Muscle of back (tissue), 13 donors: Measurements from ENCODE around the gene C19orf38. TPM values are rescaled to one million over a fixed set of nuclear protein-coding genes. Genes with fewer than 3 reads are reported as not detected.

ENCODE experiments used
- DNase-seq, 3 donors: peaks; one replicate each; pipeline versions ENCODE4 v3.0.0 to v3.0.0-alpha.2; 2013
- long read RNA-seq, 9 donors: transcript quantifications; one replicate each; lab custom pipeline, GENCODE V29; 2026
- polyA plus RNA-seq, 10 donors: library from polyadenylated mRNA; unstranded; fragments of 120-200 nt; gene quantifications; one replicate each; pipeline ENCODE4 v1.2.1, GENCODE V29; 2013; ENCODE audit not compliant: insufficient read length in 10 of 10

Gene C19orf38, protein sequence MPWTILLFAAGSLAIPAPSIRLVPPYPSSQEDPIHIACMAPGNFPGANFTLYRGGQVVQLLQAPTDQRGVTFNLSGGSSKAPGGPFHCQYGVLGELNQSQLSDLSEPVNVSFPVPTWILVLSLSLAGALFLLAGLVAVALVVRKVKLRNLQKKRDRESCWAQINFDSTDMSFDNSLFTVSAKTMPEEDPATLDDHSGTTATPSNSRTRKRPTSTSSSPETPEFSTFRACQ
- 1 to 10 TPM; 1.6 to 4.7 (median 2.6) TPM for polyA plus RNA-seq
- long read RNA-seq, donor 1, partial matches to known transcripts: 0 of 1 reads
- long read RNA-seq, donor 1, other reads (novel, unspliced or antisense): 0 of 1 reads
- long read RNA-seq, donor 2: 0 reads
- long read RNA-seq, donor 3: 0 reads
- long read RNA-seq, donor 4: 0 reads
- long read RNA-seq, donor 5, partial matches to known transcripts: 0 of 1 reads
- long read RNA-seq, donor 5, other reads (novel, unspliced or antisense): 0 of 1 reads
- long read RNA-seq, donor 6: 0 reads
- long read RNA-seq, donor 7, partial matches to known transcripts: 0 of 1 reads
- long read RNA-seq, donor 7, other reads (novel, unspliced or antisense): 0 of 1 reads
- long read RNA-seq, donor 8: 0 reads
- long read RNA-seq, donor 9: 0 reads

DNA sequence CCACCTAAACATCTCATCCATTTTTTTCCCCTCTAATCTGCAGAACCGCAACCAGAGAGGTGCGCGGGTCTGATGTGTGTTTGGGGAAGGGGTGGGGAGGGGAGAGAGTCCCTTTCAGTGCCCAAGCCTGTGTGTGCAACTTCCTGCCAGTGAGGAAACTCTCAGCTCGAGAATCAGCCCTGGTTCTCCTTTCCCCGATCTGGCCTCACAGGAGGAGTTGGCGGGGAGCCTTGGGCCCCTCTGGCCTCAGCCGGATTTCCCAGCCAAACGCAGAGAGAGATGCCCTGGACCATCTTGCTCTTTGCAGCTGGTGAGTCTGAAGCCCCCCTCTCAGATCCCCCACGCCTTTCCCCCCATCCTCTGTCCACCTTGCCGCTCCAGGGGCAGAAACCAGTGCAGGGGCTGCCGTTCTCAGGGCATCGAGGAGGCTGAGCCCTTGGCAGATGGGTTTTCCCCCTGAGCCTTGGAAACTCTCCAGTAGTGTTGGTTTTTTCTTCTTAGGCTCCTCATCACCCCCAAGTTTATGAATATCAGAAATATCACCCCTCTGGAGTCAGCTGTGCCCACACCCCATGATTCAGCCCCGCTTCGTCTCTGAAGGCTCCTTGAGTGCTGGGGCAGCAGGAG lies at the start of gene C19orf38:
Gene C19orf38, plus strand, starts transcription at position 186 of the 627 bp plus-strand sequence. Its CDS starts 94 bp downstream, at position 280.
- DNase-seq: peak in 2 of 3 donors; percentile 45 to 79

DNA sequence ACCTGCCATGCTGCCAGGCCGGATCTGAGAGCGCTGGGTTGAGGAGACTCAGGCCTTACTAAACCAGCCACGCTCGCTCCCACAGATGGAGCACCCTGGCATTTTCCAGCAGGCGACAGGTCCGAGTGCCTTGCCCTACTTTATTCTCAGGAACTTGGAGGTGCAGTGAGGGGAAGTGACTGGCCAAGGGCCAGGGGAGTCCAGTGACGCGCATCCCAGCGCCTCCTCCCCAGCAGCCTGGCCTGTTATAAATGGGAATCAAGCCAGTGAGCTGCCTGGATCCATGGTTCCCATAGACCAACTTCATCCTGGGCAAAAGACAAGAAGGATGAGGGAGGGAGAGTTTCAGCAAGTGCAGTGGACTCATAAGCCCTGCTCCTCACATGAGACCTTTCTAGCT lies 47.7 kb upstream of the C19orf38 start:
- DNase-seq: no peak

DNA sequence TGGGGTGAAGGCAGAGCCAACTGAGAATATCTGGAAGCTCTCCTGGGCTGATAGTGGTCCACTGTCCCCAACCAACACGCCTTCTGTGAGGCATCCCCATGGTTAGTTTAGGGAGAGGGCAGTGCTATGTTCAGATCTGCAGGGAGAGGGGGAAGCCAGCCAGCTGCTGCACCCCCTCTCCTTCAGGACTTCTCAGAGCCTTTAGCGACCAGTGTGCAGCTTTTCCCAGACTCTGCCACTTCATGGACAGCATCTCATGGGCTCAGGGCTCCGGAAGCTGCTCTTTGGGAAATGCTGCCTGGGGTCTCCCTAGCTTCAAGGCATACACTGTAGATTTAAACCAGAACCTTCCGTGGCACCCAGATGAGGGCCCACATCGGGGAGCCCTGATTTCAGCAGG lies 45.7 kb upstream of the C19orf38 start:
- no peak for DNase-seq

DNA sequence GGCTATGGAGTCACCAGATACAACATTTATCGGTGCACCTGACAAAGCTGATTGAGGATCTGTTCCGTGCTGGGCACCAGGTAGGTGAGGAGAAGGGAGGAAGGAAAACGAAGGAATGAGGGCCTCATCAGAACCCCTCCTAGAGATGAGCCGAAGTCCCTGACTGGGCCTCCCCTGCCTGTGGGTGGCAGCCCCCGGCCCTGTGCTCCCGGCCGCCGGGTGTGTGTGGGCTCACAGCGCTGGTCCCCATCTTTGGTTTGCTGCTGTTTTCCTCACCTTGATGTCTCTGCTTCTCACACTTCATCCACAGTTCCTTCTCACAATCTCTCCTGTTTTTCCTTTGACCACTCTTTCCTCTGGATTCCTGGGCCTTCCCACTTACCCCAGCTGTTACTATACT lies 45.0 kb upstream of the C19orf38 start:
- DNase-seq: no peak

DNA sequence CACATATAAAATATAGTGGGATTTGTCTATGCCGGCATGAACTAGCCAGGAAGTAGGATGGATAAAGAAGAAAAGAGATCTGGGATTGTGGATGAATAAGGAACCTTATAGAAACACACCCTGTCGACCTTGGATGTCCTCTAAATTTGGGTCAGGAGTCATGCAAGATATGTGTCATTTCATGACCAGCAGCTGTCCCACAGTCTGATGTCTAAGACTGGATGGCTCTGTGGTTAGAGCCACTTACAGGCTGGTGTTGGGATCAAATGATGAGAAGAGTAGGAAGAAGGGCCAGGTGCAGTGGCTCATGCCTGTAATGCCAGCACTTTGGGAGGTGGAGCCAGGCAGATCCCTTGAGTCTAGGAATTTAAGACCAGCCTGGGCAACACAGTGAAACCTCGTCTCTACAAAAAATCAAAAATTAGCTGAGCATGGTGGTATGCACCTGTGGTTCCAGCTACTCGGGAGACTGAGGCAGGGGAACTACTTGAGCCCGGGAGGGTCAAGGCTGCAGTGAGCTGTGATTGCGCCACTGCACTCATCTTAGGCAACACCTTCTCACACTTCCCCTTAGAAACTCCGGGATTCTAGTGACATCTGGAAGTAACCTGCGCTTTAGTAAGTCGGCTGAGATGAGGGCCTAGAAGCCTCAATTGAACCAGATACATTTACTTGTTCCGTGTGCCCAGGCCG lies 43.0 kb upstream of the C19orf38 start:
- DNase-seq: no peak

DNA sequence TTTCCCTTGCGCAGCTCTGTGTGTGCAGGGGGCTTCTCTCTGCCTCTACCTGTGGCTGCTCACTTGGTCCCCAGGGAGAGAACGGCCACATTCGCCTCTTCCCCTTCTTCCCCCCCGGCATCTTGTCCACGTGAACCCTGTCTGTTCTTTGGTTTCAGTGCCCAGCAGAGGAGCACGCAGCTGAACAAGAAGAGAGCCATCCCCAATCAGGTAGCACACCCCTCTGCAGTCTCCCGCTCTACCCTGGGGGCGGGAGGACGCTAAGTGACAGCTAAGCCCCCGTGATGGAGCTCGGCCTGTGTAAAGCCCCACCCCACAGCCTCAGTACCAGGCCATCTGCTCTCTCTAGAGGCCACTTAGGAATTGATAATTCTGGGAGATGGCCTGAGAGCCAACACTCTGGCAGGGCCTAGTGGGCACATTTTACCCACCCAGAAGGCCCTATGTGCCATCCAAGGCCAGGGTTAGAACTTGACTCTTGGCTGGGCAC lies 42.4 kb upstream of the C19orf38 start:
- DNase-seq: no peak

DNA sequence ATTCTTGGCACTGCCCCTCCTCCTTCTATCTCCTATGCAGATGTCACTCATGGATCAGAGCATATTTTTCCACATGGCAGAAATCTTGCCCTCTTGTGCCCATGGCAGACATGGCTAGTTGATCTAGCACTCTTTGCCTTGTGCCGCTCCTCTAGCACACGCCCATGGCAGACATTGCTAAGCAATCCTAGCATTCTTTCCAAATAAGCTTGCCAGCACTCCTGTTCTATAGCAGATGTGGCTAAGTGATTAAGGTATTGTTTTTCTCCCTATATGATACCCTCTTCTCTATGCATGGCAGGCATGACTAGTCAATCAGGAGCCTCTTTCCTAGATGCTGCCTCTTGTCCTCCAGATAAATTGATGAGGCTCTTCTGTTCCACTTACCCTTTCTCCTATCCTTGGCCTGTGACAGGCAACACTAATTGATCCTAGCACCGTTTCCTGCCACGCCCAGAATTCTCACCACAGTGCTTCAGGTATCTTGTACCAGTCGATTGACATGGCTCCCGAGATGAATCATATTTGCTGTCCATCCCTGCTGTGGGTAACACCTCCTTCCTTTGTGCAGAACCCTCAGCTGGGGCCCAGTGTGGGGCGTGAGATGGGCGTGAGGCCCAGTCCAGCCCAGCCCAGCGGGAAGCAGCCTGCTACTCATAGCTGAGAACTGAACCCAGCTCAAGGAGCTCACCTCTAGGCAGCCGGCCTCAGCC lies 39.1 kb upstream of the C19orf38 start:
- no peak for DNase-seq

DNA sequence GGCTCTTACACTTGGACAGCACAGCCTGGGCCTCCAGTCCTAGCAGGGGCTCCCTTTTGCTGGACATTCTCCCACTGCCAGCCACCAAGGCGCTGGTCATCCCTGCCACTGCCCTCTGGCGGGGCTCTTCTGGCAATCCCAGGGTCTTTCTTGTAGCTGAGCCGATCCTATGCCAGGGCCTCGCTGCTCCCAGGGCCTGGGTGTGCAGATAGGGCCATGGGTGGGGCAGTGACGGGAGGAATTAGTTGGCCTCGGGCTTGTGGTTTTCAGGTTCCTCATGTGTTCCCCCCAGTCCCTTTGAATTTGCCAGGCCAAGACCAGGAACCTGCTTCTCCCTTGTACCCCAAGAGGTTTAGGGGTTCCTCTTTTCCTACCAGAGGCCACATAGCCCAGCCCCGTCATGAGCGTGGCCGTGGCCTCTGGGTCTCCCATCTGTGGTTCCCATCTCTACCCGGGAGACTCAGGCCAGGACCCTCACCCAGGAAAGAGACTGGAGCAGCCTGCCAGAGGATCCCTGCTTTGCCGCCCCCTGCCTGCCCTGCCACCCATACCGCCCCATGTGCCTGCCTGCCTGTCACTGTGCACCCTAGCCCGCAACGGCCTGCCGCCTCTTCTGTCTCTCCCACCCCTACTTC lies 38.4 kb upstream of the C19orf38 start:
- no peak for DNase-seq

DNA sequence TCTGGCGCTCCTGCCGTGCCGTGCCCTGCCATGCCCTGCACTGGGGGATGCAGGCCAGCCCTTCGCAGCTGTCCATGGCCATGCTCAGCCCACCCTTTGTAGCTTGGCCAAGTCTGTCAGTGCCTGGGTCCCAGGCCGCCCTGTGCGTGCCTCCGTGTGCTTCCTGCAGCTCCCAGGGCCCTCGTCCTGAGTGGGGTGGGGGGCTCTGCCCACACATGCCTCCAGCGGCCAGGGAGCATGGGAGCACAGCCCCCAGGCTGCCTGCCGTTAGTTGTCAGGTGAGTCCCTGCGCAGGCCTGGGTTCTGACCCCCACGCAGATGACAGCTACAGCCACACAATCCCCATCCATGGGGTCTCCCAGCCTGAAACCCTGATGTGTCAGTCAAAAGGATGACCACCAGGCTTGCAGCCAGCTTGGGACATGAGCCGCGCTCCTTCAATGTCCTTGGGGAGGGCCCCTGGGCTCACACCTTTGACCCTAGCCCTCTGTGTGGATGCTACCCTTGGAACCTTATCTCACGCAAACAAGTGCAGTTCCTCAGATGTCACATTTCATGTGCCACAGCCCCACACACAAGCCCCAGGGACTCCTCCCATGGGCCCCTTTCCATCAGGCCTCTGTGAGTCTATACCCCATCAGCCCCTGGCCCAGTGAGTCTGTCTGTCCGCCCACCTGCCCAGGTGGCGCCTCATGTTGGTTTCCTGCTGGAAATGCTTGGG lies 36.7 kb upstream of the C19orf38 start:
- DNase-seq: no peak

DNA sequence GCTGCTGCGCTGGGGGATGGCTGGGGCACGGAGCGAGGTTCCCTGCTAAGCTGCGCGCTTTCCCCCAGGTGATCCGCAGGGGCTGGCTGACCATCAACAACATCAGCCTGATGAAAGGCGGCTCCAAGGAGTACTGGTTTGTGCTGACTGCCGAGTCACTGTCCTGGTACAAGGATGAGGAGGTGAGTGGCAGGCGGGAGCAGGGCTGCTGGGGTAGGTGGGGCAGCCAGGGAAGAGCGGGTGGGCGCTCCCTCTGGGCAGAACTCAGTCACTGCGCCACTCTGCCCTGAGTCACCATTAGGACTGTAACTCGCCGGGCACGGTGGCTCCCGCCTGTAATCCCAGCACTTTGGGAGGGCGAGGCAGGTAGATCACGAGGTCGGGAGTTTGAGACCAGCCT lies 36.0 kb upstream of the C19orf38 start:
- DNase-seq: no peak

DNA sequence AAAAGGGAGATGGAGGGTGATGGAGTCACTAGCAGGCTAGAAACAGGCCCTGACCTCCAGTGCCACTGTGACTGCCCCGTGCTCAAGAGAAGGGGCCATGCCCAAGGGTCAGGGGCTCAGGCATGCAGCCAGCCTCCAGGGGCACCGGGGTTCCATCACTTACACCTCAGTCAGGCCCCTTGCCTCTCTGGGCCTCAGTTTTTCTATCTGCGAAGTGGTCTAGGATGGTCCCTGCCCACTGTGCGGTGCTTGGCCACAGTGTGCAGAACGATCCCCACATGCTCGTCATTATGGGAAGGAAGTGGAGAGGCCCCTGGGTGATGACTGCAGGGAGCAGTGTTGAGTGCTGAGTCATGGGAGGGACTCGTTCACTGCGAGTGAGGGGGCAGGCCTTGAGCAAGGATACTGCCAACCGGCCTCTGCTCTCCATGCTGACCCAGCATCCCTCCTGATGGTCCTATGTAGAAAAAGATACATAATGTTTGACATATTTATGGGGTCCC lies 35.3 kb upstream of the C19orf38 start:
- DNase-seq: peak in 2 of 3 donors; percentile 65 to 88

DNA sequence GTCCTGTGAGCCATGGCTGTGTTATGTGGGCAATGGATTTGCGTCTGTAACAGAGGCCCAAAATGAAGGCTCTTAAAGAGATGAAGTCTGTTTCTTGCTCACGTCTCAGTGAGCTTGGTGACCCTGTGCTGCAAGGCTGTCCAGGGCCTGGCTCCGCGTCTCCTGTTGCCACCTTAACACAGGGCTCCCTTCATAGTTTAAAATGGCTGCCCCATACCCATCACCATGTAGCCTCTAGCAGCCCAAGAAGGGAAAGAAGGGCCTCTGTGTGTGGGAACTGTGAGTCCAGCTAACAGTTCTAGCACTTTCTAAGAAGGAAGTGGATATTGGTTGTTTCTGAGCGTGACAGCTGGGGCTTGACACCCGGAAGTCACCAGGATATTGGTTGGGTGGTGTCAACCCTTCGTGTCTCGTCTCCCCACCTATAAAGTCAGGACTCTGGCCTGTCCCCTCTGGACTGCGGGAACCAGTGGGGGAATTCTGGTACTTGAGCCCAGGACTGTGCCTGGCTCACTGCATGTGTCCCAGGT lies 33.1 kb upstream of the C19orf38 start:
- no peak for DNase-seq

DNA sequence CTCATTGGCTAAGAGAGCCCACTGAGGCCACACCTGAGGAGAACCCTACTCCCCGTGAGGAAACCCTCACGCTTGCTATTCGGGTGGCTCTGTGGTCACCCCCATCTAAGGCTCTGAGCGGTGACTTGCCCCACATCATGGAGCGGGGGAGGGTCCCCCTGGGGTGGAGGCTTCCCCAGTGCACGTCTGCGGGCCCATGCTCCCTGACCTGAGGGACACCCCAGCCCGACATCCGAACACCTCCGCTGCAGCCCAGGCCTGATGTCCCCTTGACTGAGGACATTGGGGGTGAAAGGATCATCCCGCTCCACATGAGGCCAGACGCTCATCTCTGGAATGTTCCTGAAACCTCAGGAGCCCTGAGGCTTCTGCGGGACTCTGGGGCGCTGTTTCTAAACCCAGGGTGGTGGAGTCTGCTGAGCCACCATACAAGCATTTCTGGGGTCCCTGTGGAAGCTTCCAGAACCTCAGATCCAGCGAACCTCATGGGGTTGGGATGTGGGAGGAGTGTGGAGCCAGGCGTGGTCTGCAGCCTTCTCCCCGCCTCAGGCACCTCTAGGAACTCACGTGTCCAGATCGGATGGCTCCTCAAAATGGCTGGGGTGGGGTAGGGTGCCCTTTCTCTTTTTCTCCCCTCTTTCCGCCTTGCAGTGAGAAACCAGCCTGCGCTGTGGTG lies 32.1 kb upstream of the C19orf38 start:
- DNase-seq: peak in 1 of 3 donors; percentile 57

DNA sequence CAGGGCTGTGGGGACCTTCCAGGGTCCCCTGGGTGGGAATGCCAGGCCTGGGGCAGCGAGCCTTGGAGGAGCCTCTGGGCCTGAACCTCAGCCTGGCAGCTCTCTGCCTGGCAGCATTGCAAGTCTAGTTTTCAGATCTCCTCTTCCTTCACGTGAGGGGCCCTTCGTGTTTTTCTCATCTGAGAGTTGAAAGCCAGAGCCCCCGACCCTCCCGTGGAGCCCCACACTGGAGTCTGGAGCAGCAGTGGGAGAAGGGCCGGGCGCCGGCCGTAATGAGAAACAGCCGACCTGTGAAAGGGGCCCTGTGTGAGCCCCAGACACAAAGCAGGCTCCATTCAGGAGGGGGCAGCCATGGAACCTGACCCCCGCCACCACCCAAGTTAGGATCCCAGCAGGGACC lies 31.5 kb upstream of the C19orf38 start:
- no peak for DNase-seq

DNA sequence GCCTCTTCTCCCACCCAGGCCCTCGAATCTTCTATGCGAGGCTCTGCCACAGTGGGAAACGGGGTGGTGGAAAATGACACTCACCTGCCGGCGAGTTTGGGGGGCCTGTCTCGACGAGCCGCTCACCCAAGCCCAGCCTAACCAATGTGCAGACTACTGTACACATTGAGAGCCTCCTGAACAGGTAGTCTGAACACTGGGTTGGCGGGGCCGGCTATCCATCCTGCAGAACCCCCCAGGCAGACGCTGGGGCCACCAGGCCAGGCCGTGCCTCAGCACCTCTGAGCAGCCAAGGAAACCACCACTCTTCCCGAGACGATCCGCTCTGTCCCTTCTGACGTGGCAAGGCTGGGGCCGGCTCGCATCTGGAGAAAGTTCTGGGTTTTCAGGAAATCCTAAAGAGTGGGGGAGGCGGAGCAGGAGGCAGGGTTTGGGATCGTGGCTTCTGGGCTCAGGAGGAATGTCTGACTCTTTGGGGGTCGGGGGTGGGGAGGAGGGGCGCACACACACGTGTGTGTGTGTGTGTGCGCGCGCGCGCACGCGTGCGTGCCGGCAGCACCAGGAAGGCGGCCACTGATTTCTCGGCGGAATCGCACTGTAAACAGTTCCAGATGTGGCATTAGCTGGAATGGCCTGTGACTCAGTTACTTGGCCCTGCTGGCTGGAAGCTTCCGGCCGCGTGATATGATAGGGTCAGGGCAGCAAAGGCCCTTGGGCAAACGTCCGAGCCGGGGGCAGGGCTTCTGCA lies 30.8 kb upstream of the C19orf38 start:
- DNase-seq: peak; percentile 91 to 97 (median 95)

DNA sequence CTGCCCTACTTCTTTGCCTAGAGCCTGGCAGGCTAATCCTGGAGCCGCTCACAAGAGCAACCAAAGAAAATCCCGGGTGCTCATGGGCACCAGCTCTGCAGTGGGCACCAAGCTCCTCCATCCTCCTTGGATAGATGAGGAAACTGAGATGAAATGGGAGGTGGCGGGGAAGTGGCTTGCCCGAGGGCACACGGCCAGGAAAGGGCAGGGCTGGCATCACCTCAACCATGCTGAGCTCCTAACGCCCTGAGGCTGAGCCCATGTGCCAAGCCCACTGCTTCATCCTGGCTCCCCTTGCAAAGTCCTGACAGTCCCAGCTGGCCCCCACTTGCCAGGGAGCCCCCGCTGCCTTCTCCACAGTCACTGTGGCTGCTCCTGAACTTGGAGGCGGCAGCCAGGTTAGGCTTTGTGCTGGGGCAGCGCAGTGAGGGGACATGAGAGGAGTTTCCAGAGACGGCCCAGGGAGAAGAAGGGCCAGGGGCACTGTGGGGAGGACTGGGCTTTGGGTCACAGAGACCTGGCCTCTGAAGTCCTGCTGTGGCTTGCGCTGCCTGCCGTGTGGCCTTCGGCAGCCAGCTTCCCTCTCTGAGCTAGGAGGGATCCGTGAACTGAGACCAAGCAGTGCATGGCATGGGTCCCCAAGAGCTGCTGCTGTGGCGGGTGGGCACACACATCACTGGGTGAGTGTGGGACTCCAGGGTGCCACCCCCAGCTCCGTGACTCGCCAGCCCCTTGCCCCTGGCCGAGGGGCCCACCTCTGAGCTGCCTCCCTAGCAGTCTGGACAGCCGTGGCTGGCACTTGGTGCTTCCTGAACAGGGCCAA lies 29.7 kb upstream of the C19orf38 start:
- peak in 1 of 3 donors; percentile 51 for DNase-seq
